Erythroblast (primary cell): Measurements from ENCODE around the gene PHC2.

Source experiments
- DNase-seq, 2 experiments: peaks; one replicate each; lab custom pipeline; 2025; lab: John Stamatoyannopoulos, UW
- GATA1 ChIP-seq: IDR thresholded peaks from 2 replicates; pipeline ENCODE4 v1.6.1; 2011; ENCODE audit warnings: low read depth, mild to moderate bottlenecking, control low read depth, low read length, moderate library complexity
- POLR2A ChIP-seq: IDR thresholded peaks from 2 replicates; pipeline ENCODE4 v1.6.1; 2011; ENCODE audit warnings: mild to moderate bottlenecking, low read length

The PHC2 gene

GRCh38 chr1:33306653-33307493, 124.0 kb downstream of the PHC2 start:
- TF ChIP-seq GATA1, result no peak
- no peak for TF ChIP-seq POLR2A
- DNase-seq, result peak; percentile 39 to 47

- no peak for TF ChIP-seq GATA1
- TF ChIP-seq POLR2A, result no peak
- DNase-seq, result no peak
These were observed 124.9 kb downstream of the PHC2 start for GRCh38 chr1:33305816-33306652.

- no peak for DNase-seq
- TF ChIP-seq POLR2A, result no peak
- TF ChIP-seq GATA1, result no peak
These were observed 125.9 kb downstream of the PHC2 start for GRCh38 chr1:33305016-33305415.

- DNase-seq, result no peak
- TF ChIP-seq GATA1, result no peak
- TF ChIP-seq POLR2A, result no peak
These were observed 128.6 kb downstream of the PHC2 start for GRCh38 chr1:33302325-33302724.

- TF ChIP-seq POLR2A, result no peak
- TF ChIP-seq GATA1, result no peak
- no peak for DNase-seq
These were observed 129.5 kb downstream of the PHC2 start for GRCh38 chr1:33301273-33301984.

GRCh38 chr1:33300673-33301072, 130.2 kb downstream of the PHC2 start:
- no peak for TF ChIP-seq POLR2A
- TF ChIP-seq GATA1, result no peak
- peak; percentile 26 to 49 for DNase-seq

GRCh38 chr1:33299461-33300155, 131.3 kb downstream of the PHC2 start:
- TF ChIP-seq POLR2A (no peak), GATA1 (no peak)
- DNase-seq, result no peak

- TF ChIP-seq GATA1 (no peak), POLR2A (no peak)
- DNase-seq, result peak; percentile 81 to 84
These were observed 132.1 kb downstream of the PHC2 start for GRCh38 chr1:33298623-33299277.

- no peak for DNase-seq
- TF ChIP-seq GATA1 (no peak), POLR2A (no peak)
These were observed 132.8 kb downstream of the PHC2 start for GRCh38 chr1:33297911-33298622.

- TF ChIP-seq GATA1, result no peak
- DNase-seq, result no peak
These were observed 134.1 kb downstream of the PHC2 start for GRCh38 chr1:33296824-33297223.

GRCh38 chr1:33296082-33296458, 134.8 kb downstream of the PHC2 start:
- DNase-seq, result no peak
- TF ChIP-seq POLR2A, result no peak
- no peak for TF ChIP-seq GATA1

- TF ChIP-seq POLR2A, result no peak
- TF ChIP-seq GATA1, result no peak
- DNase-seq, result peak; percentile 69 to 85
These were observed 135.3 kb downstream of the PHC2 start for GRCh38 chr1:33295450-33296081.
